CD4-positive, alpha-beta memory T cell (primary cell): ENCODE results near the gene NDUFS6. TPM values are rescaled to one million over a fixed set of nuclear protein-coding genes. Genes with fewer than 3 reads are reported as not detected.
A peak's percentile ranks its signal among the peaks of the same experiment; 100 is the strongest.

Source experiments
- CTCF ChIA-PET: fragments of 350-600 bp; sonication (Branson Sonifier 250); formaldehyde crosslinking; loops from one replicate; lab custom pipeline; 2021; ENCODE audit warnings: inconsistent platforms; ENCODE audit not compliant: partially characterized antibody; lab: Charles Lee
- POLR2A ChIA-PET: fragments of 350-600 bp; sonication (Branson Sonifier 250); formaldehyde crosslinking; loops from one replicate; lab custom pipeline; 2021; ENCODE audit not compliant: partially characterized antibody; lab: Charles Lee
- DNase-seq, 5 donors: peaks; one replicate each; pipeline versions ENCODE4 v3.0.0 to v3.0.0-alpha.2; 2020 to 2022; ENCODE audit warnings: mixed read lengths in 1 of 5
- H3K27ac ChIP-seq: one replicate; pipeline ENCODE4 v1.7.0; 2013; ENCODE audit warnings: low read depth, low read length
- H3K27me3 ChIP-seq: 2 replicates; pipeline ENCODE4 v1.7.0; 2013; ENCODE audit warnings: mild to moderate bottlenecking, low read length, moderate library complexity; ENCODE audit not compliant: insufficient read depth
- H3K36me3 ChIP-seq: 2 replicates; pipeline ENCODE4 v1.7.0; 2013; ENCODE audit warnings: mild to moderate bottlenecking, low read length, moderate library complexity; ENCODE audit not compliant: insufficient read depth
- H3K4me1 ChIP-seq: 2 replicates; pipeline ENCODE4 v1.7.0; 2013; ENCODE audit warnings: mild to moderate bottlenecking, low read length, moderate library complexity; ENCODE audit not compliant: insufficient read depth
- H3K4me3 ChIP-seq, 2 donors: one replicate each; pipeline ENCODE4 v1.7.0; 2013; ENCODE audit warnings: low read length in 2 of 2, mild to moderate bottlenecking in 1 of 2
- H3K9me3 ChIP-seq, 2 donors: one replicate each; pipeline ENCODE4 v1.7.0; 2013; ENCODE audit warnings: low read length in 2 of 2, control low read depth in 1 of 2; ENCODE audit not compliant: control insufficient read depth in 1 of 2
- H3K27ac Mint-ChIP-seq, 7 donors: one replicate each; pipeline ENCODE4 v1.8.0; 2020 to 2021; ENCODE audit warnings: mixed read lengths in 7 of 7, mild to moderate bottlenecking in 6 of 7, inconsistent platforms in 3 of 7, moderate library complexity in 3 of 7
- H3K27me3 Mint-ChIP-seq, 2 donors: one replicate each; pipeline ENCODE4 v1.8.0; 2020 to 2021; ENCODE audit warnings: mixed read lengths in 2 of 2
- H3K36me3 Mint-ChIP-seq, 2 donors: one replicate each; pipeline ENCODE4 v1.8.0; 2020 to 2021; ENCODE audit warnings: mixed read lengths in 2 of 2, inconsistent platforms in 1 of 2, mild to moderate bottlenecking in 1 of 2
- H3K4me1 Mint-ChIP-seq, 4 donors: one replicate each; pipeline ENCODE4 v1.8.0; 2020 to 2021; ENCODE audit warnings: mixed read lengths in 4 of 4, mild to moderate bottlenecking in 1 of 4
- H3K4me3 Mint-ChIP-seq, 8 donors: one replicate each; pipeline ENCODE4 v1.8.0; 2020 to 2021; ENCODE audit warnings: mixed read lengths in 8 of 8, mild to moderate bottlenecking in 7 of 8, moderate library complexity in 6 of 8, inconsistent platforms in 3 of 8
- H3K9me3 Mint-ChIP-seq, 8 donors: one replicate each; pipeline ENCODE4 v1.8.0; 2020 to 2021; ENCODE audit warnings: mixed read lengths in 8 of 8, mild to moderate bottlenecking in 5 of 8, inconsistent platforms in 3 of 8, moderate library complexity in 1 of 8
- intact Hi-C: fragments of 100-400 bp; cut with micrococcal nuclease; formaldehyde crosslinking; loops from one replicate; pipeline ENCODE4 v1.15.1; 2023
- polyA plus RNA-seq, 2 donors: library from polyadenylated mRNA; unstranded; fragments of 300-500 nt; fragmentation: Illumina TruSeq; gene quantifications; one replicate each; pipeline ENCODE4 v1.2.3, GENCODE V29; 2021
- total RNA-seq, 2 experiments: library from RNA; stranded (reverse); gene quantifications; one replicate each; pipeline ENCODE4 v1.2.3, GENCODE V29; 2021

Gene NDUFS6
- total and polyA plus RNA-seq, 4 experiments from 2014 or later = 14.4 to 79.0 (median 38.5) TPM

- no peak overlapping the region for H3K27ac Mint-ChIP-seq
- Histone ChIP-seq H3K27me3 (no peaks in the 10 kb centered on the region), H3K4me3 (no peak overlapping the region), H3K36me3 (no peaks in the 10 kb centered on the region), H3K9me3 (no peaks in the 10 kb centered on the region), H3K4me1 (peaks cover 4% of the 10 kb centered on the region), H3K27ac (no peak overlapping the region)
- H3K9me3 Mint-ChIP-seq = no peaks in the 10 kb centered on the region
- no peak overlapping the region for H3K4me3 Mint-ChIP-seq
- POLR2A ChIA-PET = no interaction called here
- H3K27me3 Mint-ChIP-seq = peaks cover 0 to 4% of the 10 kb centered on the region in 2 donors
- no peak for DNase-seq
- intact Hi-C loops = no loop called here
- CTCF ChIA-PET = no interaction called here
- peaks cover 1 to 6% (median 2%) of the 10 kb centered on the region in 4 donors for H3K4me1 Mint-ChIP-seq
- no peaks in the 10 kb centered on the region for H3K36me3 Mint-ChIP-seq
Measured at GRCh38 chr5:1784197-1785050, 16.8 kb upstream of the NDUFS6 start.

- CTCF ChIA-PET = no interaction called here
Measured at GRCh38 chr5:1785062-1785461, 16.1 kb upstream of the NDUFS6 start.

DNA sequence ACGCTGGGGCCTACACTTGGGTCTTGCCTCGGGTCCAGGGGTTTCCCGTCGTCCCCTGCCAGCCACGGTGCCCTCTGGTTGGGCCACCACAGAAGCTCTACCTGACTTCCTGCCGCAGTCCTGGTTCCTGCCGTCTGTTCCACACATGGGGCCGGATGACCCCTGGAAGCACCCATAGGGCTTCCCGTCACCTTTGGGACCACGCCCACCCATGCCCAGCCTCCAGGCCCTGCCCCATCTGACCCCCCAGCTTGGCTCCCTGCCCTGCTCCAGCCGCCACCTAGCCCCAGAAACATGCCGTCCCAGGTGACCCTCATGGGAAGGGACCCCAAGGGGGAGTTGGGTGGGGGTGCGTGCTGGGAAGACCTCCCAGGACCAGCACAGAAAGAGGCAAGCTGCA lies 15.2 kb upstream of the NDUFS6 start:
- Mint-ChIP-seq H3K9me3 (no peaks in the 10 kb centered on the region), H3K27ac (no peak overlapping the region), H3K4me3 (no peak overlapping the region), H3K27me3 (peaks cover 0 to 4% of the 10 kb centered on the region in 2 donors), H3K4me1 (peaks cover 5 to 21% (median 10%) of the 10 kb centered on the region in 4 donors), H3K36me3 (no peaks in the 10 kb centered on the region)
- Histone ChIP-seq H3K9me3 (no peaks in the 10 kb centered on the region), H3K27ac (no peak overlapping the region), H3K4me1 (peaks cover 15% of the 10 kb centered on the region), H3K4me3 (no peak overlapping the region), H3K27me3 (no peaks in the 10 kb centered on the region), H3K36me3 (no peaks in the 10 kb centered on the region)
- ChIA-PET CTCF (no interaction called here), POLR2A (interaction anchor here (1.3 kb wide), 1 partner anchor 15 kb away, joined by 3 read pairs; no protein-coding TSS in a partner anchor)
- DNase-seq = no peak
- intact Hi-C loops = no loop called here

More at GRCh38 chr5:1785062-1785461, 16.1 kb upstream of the NDUFS6 start:
- intact Hi-C loops = no loop called here
- DNase-seq = no peak
- peaks cover 3 to 12% (median 5%) of the 10 kb centered on the region in 4 donors for H3K4me1 Mint-ChIP-seq
- no peak overlapping the region for H3K4me3 Mint-ChIP-seq
- no peak overlapping the region for H3K27ac Mint-ChIP-seq
- peaks cover 0 to 4% of the 10 kb centered on the region in 2 donors for H3K27me3 Mint-ChIP-seq
- no peak overlapping the region for H3K4me3 ChIP-seq
- H3K9me3 Mint-ChIP-seq = no peaks in the 10 kb centered on the region
- peaks cover 8% of the 10 kb centered on the region for H3K4me1 ChIP-seq
- POLR2A ChIA-PET = no interaction called here
- H3K27me3 ChIP-seq = no peaks in the 10 kb centered on the region
- H3K36me3 Mint-ChIP-seq = no peaks in the 10 kb centered on the region
- no peaks in the 10 kb centered on the region for H3K36me3 ChIP-seq
- H3K9me3 ChIP-seq = no peaks in the 10 kb centered on the region
- H3K27ac ChIP-seq = no peak overlapping the region

DNA sequence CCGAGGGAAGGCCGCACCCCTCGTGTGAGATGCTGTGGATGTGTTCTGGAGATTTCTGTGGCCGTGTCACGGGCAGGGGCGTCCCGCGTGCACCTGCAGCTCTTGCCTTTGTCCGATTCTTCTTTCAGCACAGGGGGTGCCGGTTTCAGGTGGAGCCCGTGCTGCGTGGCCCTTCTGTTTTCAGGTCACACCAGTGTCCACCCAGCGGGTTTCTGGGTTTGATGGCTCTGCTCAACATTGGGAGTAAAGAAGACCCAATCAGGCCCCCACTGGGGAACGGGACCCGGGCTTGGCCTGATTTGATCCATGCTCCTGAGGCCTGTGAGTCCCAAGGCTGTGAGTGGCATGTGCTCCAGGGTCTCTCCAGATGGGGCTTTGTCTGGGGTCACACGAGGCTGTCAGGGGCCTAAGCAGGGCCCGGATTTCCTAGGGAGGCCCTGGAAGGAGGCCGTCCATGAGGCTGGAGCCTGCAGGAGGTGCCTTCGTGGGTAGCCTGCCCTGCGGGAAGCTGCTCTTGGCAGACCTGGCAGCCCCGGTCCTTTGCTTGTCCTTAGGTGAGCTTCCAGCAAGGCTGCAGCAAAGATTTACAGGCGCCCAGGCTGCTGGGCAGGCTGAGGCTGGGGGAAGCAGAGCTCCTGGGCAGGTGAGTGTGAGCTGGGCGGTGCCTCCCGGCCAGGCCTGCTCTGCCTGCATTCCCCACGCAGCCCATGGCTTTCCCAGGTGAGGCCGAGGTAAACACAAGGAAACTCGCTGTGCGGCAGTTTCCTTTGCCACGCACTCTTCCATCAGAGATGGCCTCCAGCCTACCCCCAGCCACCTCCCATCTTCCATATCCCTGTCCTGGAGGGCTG lies 14.4 kb upstream of the NDUFS6 start:
- H3K4me1 Mint-ChIP-seq = peaks cover 5 to 30% (median 15%) of the 10 kb centered on the region in 4 donors
- H3K27ac ChIP-seq = no peak overlapping the region
- H3K9me3 ChIP-seq = no peaks in the 10 kb centered on the region
- intact Hi-C loops = no loop called here
- H3K4me3 Mint-ChIP-seq = peak overlapping the region in 1 of 8 donors; percentile 35
- H3K27me3 ChIP-seq = no peaks in the 10 kb centered on the region
- DNase-seq = no peak
- H3K9me3 Mint-ChIP-seq = no peaks in the 10 kb centered on the region
- peaks cover 23% of the 10 kb centered on the region for H3K4me1 ChIP-seq
- H3K27ac Mint-ChIP-seq = no peak overlapping the region
- no peaks in the 10 kb centered on the region for H3K36me3 ChIP-seq
- ChIA-PET CTCF (no interaction called here), POLR2A (interaction anchor here (1.3 kb wide), 1 partner anchor 14 kb away, joined by 3 read pairs; no protein-coding TSS in a partner anchor)
- H3K36me3 Mint-ChIP-seq = no peaks in the 10 kb centered on the region
- H3K27me3 Mint-ChIP-seq = peaks cover 0 to 4% of the 10 kb centered on the region in 2 donors
- H3K4me3 ChIP-seq = no peak overlapping the region

GRCh38 chr5:1787472-1788047 lies 13.6 kb upstream of the NDUFS6 start:
- Mint-ChIP-seq H3K9me3 (no peaks in the 10 kb centered on the region), H3K27me3 (peaks cover 0 to 4% of the 10 kb centered on the region in 2 donors), H3K4me1 (peaks cover 11 to 37% (median 21%) of the 10 kb centered on the region in 4 donors), H3K4me3 (no peak overlapping the region), H3K36me3 (no peaks in the 10 kb centered on the region), H3K27ac (peak overlapping the region in 1 of 7 donors; percentile 43)
- no peak for DNase-seq
- Histone ChIP-seq H3K4me1 (peaks cover 30% of the 10 kb centered on the region), H3K9me3 (no peaks in the 10 kb centered on the region), H3K27ac (no peak overlapping the region), H3K4me3 (no peak overlapping the region), H3K36me3 (no peaks in the 10 kb centered on the region), H3K27me3 (no peaks in the 10 kb centered on the region)
- ChIA-PET POLR2A (no interaction called here), CTCF (no interaction called here)
- intact Hi-C loops = no loop called here

GRCh38 chr5:1788200-1788599 lies 13.0 kb upstream of the NDUFS6 start:
- H3K4me1 Mint-ChIP-seq = peaks cover 16 to 43% (median 27%) of the 10 kb centered on the region in 4 donors
- Histone ChIP-seq H3K4me3 (no peak overlapping the region), H3K9me3 (no peaks in the 10 kb centered on the region), H3K36me3 (no peaks in the 10 kb centered on the region), H3K27me3 (no peaks in the 10 kb centered on the region), H3K4me1 (peaks cover 34% of the 10 kb centered on the region), H3K27ac (no peak overlapping the region)
- peaks cover 0 to 6% of the 10 kb centered on the region in 2 donors for H3K36me3 Mint-ChIP-seq
- DNase-seq = no peak
- peaks cover 0 to 4% of the 10 kb centered on the region in 2 donors for H3K27me3 Mint-ChIP-seq
- POLR2A ChIA-PET = interaction anchor here (3.5 kb wide), 1 partner anchor 12 kb away, joined by 15 read pairs; the partner anchor contains the start of genes MRPL36 and NDUFS6
- H3K27ac Mint-ChIP-seq = no peak overlapping the region
- CTCF ChIA-PET = no interaction called here
- intact Hi-C loops = no loop called here
- H3K9me3 Mint-ChIP-seq = peaks cover 0 to 4% (median 0%) of the 10 kb centered on the region in 8 donors
- H3K4me3 Mint-ChIP-seq = no peak overlapping the region
